AG09319 (cell line): ENCODE data around the gene GNG14.
"Not testable (repeated sequence)": the region's sequence is repeated elsewhere in the genome, so short reads cannot be mapped to it uniquely, and the experiment has no call there.

Source experiments
- DNase-seq: peaks from one replicate; pipeline ENCODE4 v3.0.0-alpha.2; 2010; ENCODE audit warnings: low read depth; ENCODE audit errors: extremely low read depth
- TF ChIP-seq, protein P1 (sequence below): IDR thresholded peaks from 2 replicates; pipeline ENCODE4 v1.5.1; 2011; ENCODE audit warnings: low read depth, mild to moderate bottlenecking, inconsistent platforms, low read length, moderate library complexity

GNG14 gene

DNA sequence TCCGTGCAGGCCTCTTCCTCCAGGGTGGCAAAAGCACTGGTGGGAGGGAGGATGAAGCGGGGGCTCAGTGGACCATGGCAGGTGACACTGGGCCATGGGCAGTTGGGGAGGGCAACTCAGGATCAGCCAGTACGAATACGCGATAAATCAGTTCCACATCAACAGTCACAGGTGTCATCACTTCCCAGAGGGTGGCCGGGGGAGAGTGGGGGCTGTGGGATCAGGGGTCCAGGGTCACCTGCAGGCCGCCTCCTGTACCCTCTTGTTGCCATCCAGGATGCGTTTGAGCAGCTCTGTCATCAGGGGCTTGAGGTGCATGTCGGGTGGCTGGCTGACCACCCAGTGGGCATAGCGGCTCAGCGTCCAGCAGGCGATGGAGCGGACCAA, 18.5 kb downstream of the GNG14 start:
- DNase-seq, result no peak
- TF ChIP-seq, protein P1, sequence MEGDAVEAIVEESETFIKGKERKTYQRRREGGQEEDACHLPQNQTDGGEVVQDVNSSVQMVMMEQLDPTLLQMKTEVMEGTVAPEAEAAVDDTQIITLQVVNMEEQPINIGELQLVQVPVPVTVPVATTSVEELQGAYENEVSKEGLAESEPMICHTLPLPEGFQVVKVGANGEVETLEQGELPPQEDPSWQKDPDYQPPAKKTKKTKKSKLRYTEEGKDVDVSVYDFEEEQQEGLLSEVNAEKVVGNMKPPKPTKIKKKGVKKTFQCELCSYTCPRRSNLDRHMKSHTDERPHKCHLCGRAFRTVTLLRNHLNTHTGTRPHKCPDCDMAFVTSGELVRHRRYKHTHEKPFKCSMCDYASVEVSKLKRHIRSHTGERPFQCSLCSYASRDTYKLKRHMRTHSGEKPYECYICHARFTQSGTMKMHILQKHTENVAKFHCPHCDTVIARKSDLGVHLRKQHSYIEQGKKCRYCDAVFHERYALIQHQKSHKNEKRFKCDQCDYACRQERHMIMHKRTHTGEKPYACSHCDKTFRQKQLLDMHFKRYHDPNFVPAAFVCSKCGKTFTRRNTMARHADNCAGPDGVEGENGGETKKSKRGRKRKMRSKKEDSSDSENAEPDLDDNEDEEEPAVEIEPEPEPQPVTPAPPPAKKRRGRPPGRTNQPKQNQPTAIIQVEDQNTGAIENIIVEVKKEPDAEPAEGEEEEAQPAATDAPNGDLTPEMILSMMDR, result no peak

DNA sequence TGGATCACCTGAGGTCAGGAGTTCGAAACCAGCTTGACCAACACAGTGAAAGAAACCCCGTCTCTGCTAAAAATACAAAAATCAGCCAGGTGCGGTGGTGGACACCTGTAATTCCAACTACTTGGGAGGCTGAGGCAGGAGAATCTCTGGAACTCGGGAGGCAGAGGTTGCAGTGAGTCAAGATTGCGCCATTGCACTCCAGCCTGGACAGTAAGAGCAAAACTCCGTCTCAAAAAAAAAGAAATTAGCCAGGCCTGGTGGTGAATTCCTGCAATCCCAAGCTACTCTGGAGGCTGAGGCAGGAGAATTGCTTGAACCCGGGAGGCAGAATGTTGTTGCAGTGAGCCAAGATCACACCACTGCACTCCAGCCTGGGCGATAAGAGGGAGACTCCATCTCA, 20.8 kb downstream of the GNG14 start:
- TF ChIP-seq, protein P1, result no peak
- no peak for DNase-seq

DNA sequence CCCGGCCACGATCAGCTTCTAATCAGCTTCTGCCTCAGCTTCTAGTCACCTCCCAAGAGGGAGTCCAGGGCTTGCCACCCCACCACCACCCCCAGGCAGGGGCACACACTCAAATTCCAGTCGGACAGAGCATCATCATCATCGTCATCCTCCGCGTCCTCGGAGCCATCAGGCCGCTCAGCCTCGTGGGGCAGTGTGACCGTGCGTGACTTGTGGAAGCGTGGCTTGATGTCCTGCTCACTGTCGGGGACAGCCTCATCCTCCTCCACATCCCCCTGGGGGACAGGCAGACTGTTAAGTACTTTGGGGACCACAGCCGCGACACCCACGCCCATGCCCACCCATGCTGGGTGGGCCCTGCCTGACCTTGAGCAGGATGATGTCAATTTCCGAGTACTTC, 23.4 kb downstream of the GNG14 start:
- no peak for DNase-seq
- TF ChIP-seq, protein P1, result no peak

DNA sequence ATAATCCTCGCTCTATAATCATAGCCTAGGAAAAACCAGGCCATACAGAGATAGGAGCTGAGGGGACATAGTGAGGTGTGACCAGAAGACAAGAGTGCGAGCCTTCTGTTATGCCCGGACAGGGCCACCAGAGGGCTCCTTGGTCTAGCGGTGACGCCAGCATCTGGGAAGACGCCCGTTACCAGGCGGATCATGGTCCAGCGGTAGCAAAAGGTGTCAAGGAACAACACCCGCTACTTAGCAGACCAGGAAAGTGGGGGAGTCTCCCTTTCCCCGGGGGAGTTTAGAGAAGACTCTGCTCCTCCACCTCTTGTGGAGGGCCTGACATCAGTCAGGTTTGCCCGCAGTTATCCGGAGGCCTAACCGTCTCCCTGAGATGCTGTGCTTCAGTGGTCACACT, 24.3 kb downstream of the GNG14 start:
- DNase-seq, result not testable (repeated sequence)

DNA sequence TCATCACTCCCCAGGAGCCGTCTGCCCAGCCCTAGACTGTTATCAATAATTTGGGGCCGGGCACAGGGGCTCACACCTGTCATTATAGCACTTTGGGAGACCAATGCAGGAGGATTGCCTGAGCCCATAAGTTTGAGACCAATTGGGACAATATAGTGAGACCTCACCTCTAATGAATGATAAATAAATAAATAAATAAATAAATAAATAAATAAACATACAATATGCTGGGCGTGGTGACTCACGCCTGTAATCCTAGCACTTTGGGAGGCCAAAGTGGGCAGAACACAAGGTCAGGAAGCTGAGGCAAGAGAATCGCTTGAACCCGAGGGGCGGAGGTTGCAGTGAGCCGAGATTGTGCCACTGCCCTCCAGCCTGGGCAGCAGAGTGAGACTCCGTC, 25.5 kb downstream of the GNG14 start:
- DNase-seq, result not testable (repeated sequence)

DNA sequence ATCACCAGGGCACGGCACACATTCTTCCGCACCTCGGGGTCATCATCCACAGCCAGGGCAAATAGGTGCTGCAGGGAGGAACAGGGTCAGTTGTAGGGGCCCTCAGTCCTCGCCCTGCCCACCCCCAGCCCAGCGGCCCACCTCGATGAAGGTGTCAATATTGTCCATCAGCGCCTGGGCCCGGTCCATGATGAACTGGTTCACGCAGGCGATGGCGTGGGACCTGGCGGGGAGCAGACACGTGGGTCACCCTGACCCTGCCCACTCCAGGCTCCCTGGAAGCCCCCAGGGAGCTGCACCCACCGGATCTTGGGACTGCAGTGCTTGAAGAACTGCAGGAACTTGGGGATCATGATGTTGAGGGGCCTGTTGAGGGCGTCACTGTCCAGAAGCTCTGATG, 27.3 kb downstream of the GNG14 start:
- no peak for DNase-seq
- TF ChIP-seq, protein P1, result no peak

DNA sequence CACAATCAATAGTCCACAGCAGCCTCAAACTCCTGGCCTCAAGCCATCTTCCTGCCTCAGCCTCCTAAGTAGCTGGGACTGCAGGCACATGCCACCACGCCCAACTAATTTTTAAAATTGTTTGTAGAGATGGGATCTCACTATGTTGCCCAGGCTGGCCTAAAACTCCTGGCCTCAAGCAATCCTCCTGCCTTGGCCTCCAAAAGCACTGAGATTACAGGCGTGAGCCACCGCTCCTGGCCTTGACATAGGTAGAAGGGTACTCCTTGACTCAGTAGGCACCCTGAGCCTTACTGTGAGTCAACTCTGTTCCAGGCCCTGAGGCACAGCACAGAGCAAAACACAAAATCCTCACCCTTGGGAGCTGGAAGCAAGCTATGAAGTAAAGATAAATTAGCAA, 28.1 kb downstream of the GNG14 start:
- TF ChIP-seq, protein P1, result no peak
- no peak for DNase-seq

DNA sequence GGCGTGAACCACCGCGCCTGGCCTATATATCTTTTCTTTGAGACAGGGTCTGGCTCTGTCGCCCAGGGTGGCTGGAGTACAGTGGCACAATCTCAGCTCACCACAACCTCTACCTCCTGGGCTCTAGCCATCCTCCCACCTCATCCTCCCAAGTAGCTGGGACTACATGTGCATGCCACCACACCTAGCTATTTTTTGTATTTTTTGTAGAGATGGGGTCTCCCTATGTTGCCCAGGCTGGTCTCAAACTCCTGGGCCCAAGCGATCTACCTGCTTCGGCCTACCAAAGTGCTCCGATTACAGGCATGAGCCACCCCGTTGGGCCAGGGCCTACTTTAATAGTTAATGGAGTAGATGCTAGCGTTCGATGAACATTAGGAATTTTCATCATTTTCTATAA, 32.5 kb downstream of the GNG14 start:
- TF ChIP-seq, protein P1, result no peak
- no peak for DNase-seq
